Measurements from ENCODE around the gene MBLAC2. TPM values are rescaled to one million over a fixed set of nuclear protein-coding genes. Genes with fewer than 3 reads are reported as not detected.

MBLAC2 gene
- total RNA-seq, 1 donor from 2014 or later = 18.7 TPM

DNA sequence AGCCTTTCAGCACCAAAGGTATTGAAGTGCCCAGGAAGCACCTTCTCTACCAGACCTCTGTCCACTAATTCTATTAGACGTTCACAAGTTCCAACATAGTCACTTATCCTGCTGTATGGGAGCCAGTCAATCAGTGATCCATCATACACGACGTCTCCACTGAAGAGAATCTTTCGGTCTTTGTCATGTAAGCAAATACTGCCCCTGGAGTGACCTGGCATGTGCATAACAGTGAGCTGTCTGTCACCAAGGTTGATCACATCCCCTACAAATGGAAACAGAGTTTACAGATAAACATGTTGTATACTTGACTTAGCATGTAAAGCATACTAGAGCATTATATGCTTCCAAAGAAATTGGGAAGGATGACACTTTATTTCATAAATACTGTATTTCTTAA, 13.3 kb downstream of the MBLAC2 start:
- DNase-seq = no peak

DNA sequence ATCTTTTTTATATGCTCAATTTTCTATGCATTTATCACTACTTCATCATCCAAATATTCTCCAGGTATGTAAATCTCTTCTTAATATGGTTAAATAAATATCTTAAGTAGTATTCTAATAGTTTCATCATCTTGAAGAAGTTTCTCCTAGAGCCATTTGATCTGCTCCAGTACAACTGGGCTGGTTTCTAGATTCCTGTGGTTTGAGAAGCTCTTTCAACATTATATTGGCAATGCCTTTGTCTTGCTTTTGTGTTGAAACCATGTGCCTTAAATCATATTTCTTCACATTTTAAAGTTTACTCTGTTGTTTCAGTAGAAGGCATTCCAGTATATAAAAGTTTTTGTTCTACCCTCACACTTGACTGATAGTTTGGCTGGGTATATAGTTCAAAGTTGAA, 27.6 kb downstream of the MBLAC2 start:
- no peak for DNase-seq

DNA sequence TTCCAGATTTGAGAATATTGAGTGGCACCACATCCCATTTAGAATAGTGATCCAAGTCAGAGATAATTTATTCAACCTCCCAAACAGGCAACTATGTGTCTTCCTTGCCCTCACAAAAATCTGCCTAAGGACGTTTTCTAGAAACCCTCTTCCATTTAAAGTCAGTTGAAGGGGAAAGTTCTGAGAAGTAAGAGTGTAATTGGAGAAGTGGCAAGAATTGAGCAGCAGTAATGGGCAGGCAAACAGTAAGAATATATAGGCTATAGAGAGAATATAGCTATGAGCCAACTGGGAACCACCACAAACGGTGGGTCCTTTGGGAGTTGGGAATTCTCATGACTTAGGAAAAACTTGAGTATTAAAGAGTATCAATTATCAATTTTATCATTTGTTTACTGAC, 33.9 kb downstream of the MBLAC2 start:
- DNase-seq = no peak

DNA sequence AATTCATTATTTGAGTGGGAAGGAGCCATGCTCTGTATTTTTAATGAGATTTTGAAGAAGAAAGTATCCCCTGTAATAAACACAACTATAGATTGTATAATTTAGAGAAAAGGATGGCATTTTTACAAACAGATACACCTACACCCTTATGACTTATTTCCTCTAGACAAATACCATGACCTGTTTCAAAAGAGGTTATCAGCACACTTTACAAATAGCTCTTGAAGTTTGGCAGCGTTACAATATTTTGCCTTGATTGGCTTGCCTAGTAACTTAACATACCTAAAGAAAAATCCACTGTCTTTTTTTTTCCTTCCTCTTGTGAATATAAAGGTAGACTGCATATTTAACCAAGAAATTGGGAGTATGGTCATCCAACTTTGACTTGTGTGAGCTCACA, 36.5 kb downstream of the MBLAC2 start:
- no peak for DNase-seq

DNA sequence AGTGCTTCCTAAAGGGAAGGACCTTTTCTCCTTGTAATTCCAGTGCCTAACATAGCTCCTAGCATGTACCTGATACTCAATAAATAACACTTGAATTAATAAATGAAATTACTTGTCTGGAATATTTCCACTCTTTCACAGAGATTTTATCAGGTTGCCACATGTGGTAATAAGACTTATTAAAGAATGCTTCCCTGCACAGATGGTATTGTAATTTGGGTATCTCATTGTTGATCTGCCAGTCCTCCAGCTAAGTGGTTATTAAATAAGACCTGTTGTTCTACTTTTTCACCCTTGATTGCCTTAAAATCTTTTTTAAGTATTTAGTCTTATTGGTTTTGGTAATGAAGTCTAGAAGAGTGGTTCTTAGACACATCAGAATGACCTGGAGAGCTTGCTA, 36.9 kb downstream of the MBLAC2 start:
- DNase-seq = no peak

DNA sequence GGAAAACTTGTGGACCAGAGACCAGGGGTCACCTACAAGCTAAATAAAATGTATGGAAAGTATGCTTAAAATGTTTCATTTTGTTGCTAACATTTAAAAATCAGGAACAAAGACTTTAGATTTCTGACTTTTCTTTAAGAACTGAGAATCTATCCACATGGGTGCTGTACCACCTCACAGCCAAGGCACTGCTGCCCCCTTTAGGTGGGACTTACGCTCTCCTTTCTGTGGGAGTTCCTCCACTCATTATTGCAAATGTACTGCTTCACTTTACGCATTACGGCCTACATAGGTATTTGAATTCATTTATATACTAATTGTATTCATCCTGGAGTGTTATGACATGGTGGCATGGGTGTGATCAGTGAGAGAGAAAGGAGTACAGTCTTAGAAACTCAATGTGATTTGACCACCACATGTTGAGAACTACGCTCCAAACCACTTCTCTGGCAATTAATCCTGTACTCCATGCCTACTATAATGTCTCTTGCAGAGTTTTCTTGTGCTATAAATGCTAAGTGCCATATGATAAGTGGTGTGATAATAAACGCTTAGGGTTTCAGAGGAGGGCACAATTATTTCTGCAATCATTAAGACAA, 40.4 kb downstream of the MBLAC2 start:
- DNase-seq = peak; percentile 27

DNA sequence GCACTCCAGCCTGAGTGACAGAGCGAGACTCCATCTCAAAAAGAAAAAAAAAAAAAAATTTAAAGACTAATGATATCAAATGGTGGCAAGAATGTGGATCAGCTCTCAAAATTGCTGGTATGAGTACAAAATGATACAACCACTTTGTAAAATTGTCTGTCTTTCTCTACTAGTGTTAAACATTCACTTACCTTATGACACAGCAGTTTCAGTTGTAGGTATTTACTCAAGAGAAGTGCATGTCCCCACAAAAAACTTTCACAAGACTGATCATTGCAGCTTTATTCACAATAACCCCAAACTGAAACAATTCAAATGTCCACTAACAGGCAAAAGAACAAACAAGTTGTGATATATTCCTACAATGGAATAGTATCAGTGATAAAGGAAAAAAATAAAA, 50.3 kb downstream of the MBLAC2 start:
- no peak for DNase-seq

DNA sequence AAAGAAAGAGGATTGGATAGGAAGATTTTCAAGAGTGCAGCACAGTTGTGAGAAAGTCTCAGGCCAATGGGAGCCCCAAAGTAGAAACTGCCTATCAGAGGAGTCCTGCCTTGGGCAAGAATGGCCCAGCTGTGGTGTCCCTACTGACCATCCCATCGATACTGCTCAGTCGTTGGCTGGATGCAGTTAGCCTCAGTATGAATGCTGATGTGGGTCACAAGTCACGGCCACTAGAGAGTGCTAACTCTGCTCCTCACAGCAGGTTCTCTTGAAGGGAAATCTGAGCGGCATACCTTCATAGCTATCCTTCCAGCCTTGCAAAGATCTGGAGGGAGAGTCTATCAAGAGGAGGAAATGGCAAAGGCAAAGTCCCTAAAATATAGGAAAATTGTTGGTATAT, 53.4 kb downstream of the MBLAC2 start:
- DNase-seq = no peak

DNA sequence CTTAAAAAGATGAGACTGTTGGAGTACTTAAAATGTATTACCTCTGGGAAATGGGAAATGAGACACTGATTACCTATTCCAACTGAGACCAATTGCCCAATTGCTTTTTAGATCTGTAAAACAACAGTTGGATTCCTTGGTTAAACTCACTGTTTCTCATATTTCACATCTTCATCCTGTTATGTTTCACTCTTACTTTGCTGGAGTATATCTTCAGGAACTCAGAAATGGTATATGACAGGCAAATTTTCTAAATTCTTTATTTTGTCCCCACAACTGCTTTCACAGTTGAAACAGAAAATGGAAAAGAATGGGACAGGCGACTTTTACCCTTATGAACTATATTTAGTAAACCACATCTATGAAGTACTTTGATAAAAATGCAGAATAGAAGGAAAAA, 56.4 kb downstream of the MBLAC2 start:
- no peak for DNase-seq

DNA sequence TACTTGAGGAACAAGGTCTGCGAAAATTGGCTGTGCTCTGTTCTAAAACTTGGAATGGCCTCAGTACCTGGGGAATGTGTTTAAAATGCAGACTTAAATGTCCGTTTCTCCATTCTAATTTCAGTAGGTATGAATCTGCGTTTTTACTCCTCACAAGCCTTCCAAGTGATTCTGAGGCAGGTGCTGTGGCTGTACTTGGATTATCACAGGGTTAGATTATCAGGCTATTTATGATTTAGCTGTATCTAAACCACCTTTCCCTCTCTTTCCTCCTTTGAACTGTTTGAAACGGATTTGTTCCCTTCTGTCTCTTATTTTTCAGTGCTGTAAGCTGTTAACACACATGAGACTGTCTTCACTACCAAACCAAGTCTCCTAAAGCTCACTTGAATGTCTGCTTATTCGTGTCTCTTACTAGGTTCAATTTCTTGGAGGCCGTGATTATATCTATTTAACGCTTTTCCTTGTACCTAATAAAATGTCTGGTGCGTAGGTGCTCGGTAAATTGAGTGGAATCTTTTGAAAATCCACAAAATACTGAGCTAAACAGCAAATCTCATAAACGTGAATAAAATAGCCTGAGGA, 64.3 kb downstream of the MBLAC2 start:
- DNase-seq = no peak

DNA sequence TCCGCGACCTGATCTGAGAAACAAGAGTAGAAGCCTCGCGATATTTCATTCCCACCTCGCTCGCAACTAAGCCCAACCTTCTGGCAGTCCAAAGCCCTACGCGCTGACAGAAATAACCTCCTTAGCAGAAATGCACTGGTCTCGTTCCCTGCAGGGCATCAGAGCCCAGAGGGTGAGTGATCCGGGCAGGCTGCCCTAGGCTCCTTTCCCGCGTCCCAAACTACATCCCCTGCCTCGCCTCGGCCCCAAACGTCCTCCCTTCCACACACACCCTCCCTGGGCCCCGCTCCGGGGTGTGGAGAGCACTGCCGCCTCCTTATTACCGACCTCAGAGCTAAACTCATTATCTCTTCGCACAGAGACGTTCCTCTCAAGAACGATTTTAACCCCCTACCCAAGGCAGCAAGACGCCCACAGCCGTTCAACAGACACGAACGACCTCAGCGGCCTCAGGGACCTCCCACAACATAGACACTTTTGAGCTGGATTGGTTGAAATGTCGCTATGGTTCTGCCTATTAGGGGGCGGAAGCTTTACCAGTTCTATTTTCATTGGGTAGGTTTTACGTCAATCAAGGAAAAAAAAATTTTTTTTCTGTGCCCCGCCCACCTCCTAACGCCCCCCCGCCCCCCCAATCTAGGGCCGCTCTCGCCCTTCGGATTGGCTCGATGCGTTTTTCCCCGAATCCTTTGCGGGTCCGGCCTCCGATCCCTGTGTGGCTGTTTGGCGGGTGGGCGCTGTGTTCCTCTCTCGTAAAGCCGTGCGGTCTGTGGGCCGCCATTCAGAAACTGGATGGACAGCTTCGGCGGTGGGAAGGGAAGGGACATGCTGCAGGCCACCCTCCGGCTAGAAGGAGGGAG, 65.0 kb downstream of the MBLAC2 start, which contains the start of gene CETN3:
Gene CETN3 (minus strand): TSS at position 439 of the 860 bp plus-strand sequence. CDS start 95 bp downstream, at position 344.
- DNase-seq = peak; percentile 94

DNA sequence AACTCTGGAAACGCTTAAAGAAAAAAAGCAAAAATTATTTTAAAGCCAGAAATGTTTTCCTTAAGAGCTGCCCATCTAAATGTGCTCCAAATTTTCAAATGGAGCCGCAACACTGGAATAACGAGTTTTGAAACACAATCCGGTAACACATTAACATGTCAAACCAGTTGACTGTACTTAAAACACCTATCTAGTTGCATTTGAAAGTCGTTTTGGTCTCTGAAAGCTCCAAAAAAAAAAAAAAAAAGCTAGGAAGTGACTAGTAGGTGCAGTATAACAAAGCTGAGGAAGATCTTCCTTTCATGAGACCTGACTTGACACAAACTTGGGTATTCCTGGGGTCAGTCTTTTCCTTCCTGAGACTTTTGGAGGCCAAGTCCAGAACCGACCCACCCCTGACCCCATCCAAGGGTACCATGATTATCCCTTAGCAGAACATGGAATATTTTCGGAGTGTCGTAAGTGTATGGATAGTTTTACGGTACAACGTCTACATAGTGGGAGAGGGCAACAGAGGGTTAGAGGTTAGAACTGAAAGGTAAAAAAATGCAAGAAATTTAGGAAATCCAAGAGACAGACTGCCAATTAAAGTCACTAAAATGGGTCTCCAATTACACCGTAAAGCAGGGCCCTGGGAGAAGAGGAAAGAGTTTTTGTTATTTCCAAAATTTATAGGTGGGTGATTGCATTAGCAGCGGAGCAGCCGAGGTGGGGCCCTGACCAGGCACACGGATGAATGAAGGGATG, 65.8 kb downstream of the MBLAC2 start:
- DNase-seq = no peak

Other genes starting within 250 kb of the MBLAC2 start
- gene CETN3, start 65.0 kb downstream of the MBLAC2 start, total RNA-seq = 32.0 TPM
- 4.5 TPM for gene POLR3G, start 93 bp upstream of the MBLAC2 start, total RNA-seq
- gene LYSMD3, start 54.8 kb upstream of the MBLAC2 start, total RNA-seq = 25.6 TPM
- gene ADGRV1, start 84.0 kb upstream of the MBLAC2 start, total RNA-seq = 474 TPM

Measured in occipital lobe (tissue), 2 donors.